Activated CD8-positive, alpha-beta T cell treated with anti-CD3 and anti-CD28 coated beads, Interleukin-2, amount 10 ng/mL, durations not matched to agents 7 days and 5 days (primary cell): ENCODE results near the gene ZNF462. TPM values are rescaled to one million over a fixed set of nuclear protein-coding genes. Genes with fewer than 3 reads are reported as not detected.

ENCODE experiments used
- ATAC-seq: fragments of 150-1000 bp; cut with Tn5 transposase; one replicate; pipeline ENCODE4 v1.10.0; 2021; ENCODE audit warnings: moderate library complexity
- CTCF ChIA-PET: fragments of 350-600 bp; sonication (Branson Sonifier 250); formaldehyde crosslinking; loops from one replicate; lab custom pipeline; 2021; ENCODE audit warnings: antibody characterized with exemption; lab: Charles Lee
- POLR2A ChIA-PET: fragments of 350-600 bp; sonication (Branson Sonifier 250); formaldehyde crosslinking; loops from one replicate; lab custom pipeline; 2021; ENCODE audit warnings: antibody characterized with exemption; lab: Charles Lee
- DNase-seq: peaks from one replicate; pipeline ENCODE4 v3.0.0-alpha.2; 2020
- H3K27ac Mint-ChIP-seq: one replicate; pipeline ENCODE4 v1.8.0; 2021; ENCODE audit warnings: mild to moderate bottlenecking, mixed read lengths
- H3K27me3 Mint-ChIP-seq: one replicate; pipeline ENCODE4 v1.8.0; 2021; ENCODE audit warnings: low read depth, mixed read lengths
- H3K36me3 Mint-ChIP-seq: one replicate; pipeline ENCODE4 v1.8.0; 2021; ENCODE audit warnings: low read depth, mixed read lengths
- H3K4me1 Mint-ChIP-seq: one replicate; pipeline ENCODE4 v1.8.0; 2021; ENCODE audit warnings: low read depth, mixed read lengths
- H3K4me3 Mint-ChIP-seq: one replicate; pipeline ENCODE4 v1.8.0; 2021; ENCODE audit warnings: mild to moderate bottlenecking, mixed read lengths
- H3K9me3 Mint-ChIP-seq: one replicate; pipeline ENCODE4 v1.8.0; 2022; ENCODE audit warnings: mixed read lengths; ENCODE audit not compliant: insufficient read depth
- total RNA-seq, 2 experiments: library from RNA; stranded (reverse); gene quantifications; one replicate each; pipeline ENCODE4 v1.2.3, GENCODE V29; 2021

ZNF462 gene
- total RNA-seq, 2 experiments from 2014 or later: not detected

GRCh38 chr9:106867286-106867685 is 4.3 kb downstream of the ZNF462 start:
- no peak overlapping the region for H3K27ac Mint-ChIP-seq
- DNase-seq: no peak
- ChIA-PET CTCF (no interaction called here), POLR2A (no interaction called here)
- H3K36me3 Mint-ChIP-seq: no peaks in the 10 kb centered on the region
- H3K4me1 Mint-ChIP-seq: peaks cover 7% of the 10 kb centered on the region
- no peak for ATAC-seq
- no peak overlapping the region for H3K4me3 Mint-ChIP-seq
- peaks cover 34% of the 10 kb centered on the region for H3K27me3 Mint-ChIP-seq
- no peaks in the 10 kb centered on the region for H3K9me3 Mint-ChIP-seq

- Mint-ChIP-seq H3K4me3 (no peak overlapping the region), H3K4me1 (peaks cover 2% of the 10 kb centered on the region), H3K27ac (no peak overlapping the region), H3K9me3 (no peaks in the 10 kb centered on the region), H3K36me3 (no peaks in the 10 kb centered on the region), H3K27me3 (peaks cover 26% of the 10 kb centered on the region)
- POLR2A ChIA-PET: interaction anchor here (0.6 kb wide), 1 partner anchor 48 kb away, joined by 4 read pairs; no protein-coding TSS in a partner anchor
- ATAC-seq (no peak), DNase-seq (no peak)
- CTCF ChIA-PET: no interaction called here
These were observed 5.1 kb downstream of the ZNF462 start for GRCh38 chr9:106868087-106868486.

GRCh38 chr9:106868565-106868964 is 5.6 kb downstream of the ZNF462 start:
- Mint-ChIP-seq H3K4me1 (peaks cover under 1% of the 10 kb centered on the region), H3K4me3 (no peak overlapping the region), H3K9me3 (no peaks in the 10 kb centered on the region), H3K36me3 (no peaks in the 10 kb centered on the region), H3K27ac (no peak overlapping the region), H3K27me3 (peaks cover 21% of the 10 kb centered on the region)
- CTCF ChIA-PET: no interaction called here
- POLR2A ChIA-PET: interaction anchor here (0.6 kb wide), 1 partner anchor 48 kb away, joined by 4 read pairs; no protein-coding TSS in a partner anchor
- DNase-seq (no peak), ATAC-seq (no peak)

- ChIA-PET POLR2A (no interaction called here), CTCF (no interaction called here)
- Mint-ChIP-seq H3K9me3 (no peaks in the 10 kb centered on the region), H3K27me3 (peaks cover 16% of the 10 kb centered on the region), H3K4me1 (no peaks in the 10 kb centered on the region), H3K4me3 (no peak overlapping the region), H3K27ac (no peak overlapping the region), H3K36me3 (no peaks in the 10 kb centered on the region)
- DNase-seq: no peak
- ATAC-seq: no peak
These were observed 6.1 kb downstream of the ZNF462 start for GRCh38 chr9:106869028-106869427.

- ChIA-PET POLR2A (no interaction called here), CTCF (no interaction called here)
- H3K27me3 Mint-ChIP-seq: peaks cover 13% of the 10 kb centered on the region
These were observed 6.5 kb downstream of the ZNF462 start for GRCh38 chr9:106869458-106869857.

GRCh38 chr9:106872641-106873040 is 9.7 kb downstream of the ZNF462 start:
- no peaks in the 10 kb centered on the region for H3K36me3 Mint-ChIP-seq
- ChIA-PET CTCF (no interaction called here), POLR2A (no interaction called here)
- ATAC-seq (no peak), DNase-seq (no peak)
- no peak overlapping the region for H3K27ac Mint-ChIP-seq
- no peaks in the 10 kb centered on the region for H3K9me3 Mint-ChIP-seq
- H3K4me3 Mint-ChIP-seq: no peak overlapping the region
- H3K27me3 Mint-ChIP-seq: no peaks in the 10 kb centered on the region
- H3K4me1 Mint-ChIP-seq: no peaks in the 10 kb centered on the region

More at GRCh38 chr9:106869458-106869857, 6.5 kb downstream of the ZNF462 start:
- Mint-ChIP-seq H3K4me1 (no peaks in the 10 kb centered on the region), H3K27ac (no peak overlapping the region), H3K4me3 (no peak overlapping the region), H3K36me3 (no peaks in the 10 kb centered on the region), H3K9me3 (no peaks in the 10 kb centered on the region)
- no peak for ATAC-seq
- no peak for DNase-seq

- ATAC-seq (no peak), DNase-seq (no peak)
- Mint-ChIP-seq H3K4me3 (no peak overlapping the region), H3K27ac (no peak overlapping the region), H3K9me3 (no peaks in the 10 kb centered on the region), H3K4me1 (no peaks in the 10 kb centered on the region), H3K27me3 (no peaks in the 10 kb centered on the region), H3K36me3 (no peaks in the 10 kb centered on the region)
- ChIA-PET CTCF (no interaction called here), POLR2A (no interaction called here)
These were observed 11.1 kb downstream of the ZNF462 start for GRCh38 chr9:106874031-106874430.

GRCh38 chr9:106874652-106875051 is 11.7 kb downstream of the ZNF462 start:
- H3K27me3 Mint-ChIP-seq: no peaks in the 10 kb centered on the region
- H3K9me3 Mint-ChIP-seq: no peaks in the 10 kb centered on the region
- ChIA-PET POLR2A (no interaction called here), CTCF (no interaction called here)
- no peak overlapping the region for H3K27ac Mint-ChIP-seq
- ATAC-seq (no peak), DNase-seq (no peak)
- no peaks in the 10 kb centered on the region for H3K4me1 Mint-ChIP-seq
- H3K4me3 Mint-ChIP-seq: no peak overlapping the region
- no peaks in the 10 kb centered on the region for H3K36me3 Mint-ChIP-seq

- Mint-ChIP-seq H3K9me3 (no peaks in the 10 kb centered on the region), H3K27me3 (no peaks in the 10 kb centered on the region), H3K36me3 (no peaks in the 10 kb centered on the region), H3K4me1 (no peaks in the 10 kb centered on the region), H3K4me3 (no peak overlapping the region), H3K27ac (no peak overlapping the region)
- DNase-seq (no peak), ATAC-seq (no peak)
- POLR2A ChIA-PET: no interaction called here
- CTCF ChIA-PET: no interaction called here
These were observed 12.6 kb downstream of the ZNF462 start for GRCh38 chr9:106875529-106875928.

- H3K9me3 Mint-ChIP-seq: no peaks in the 10 kb centered on the region
- H3K27me3 Mint-ChIP-seq: no peaks in the 10 kb centered on the region
- DNase-seq (no peak), ATAC-seq (no peak)
- ChIA-PET POLR2A (no interaction called here), CTCF (no interaction called here)
- H3K4me1 Mint-ChIP-seq: no peaks in the 10 kb centered on the region
- no peaks in the 10 kb centered on the region for H3K36me3 Mint-ChIP-seq
- H3K4me3 Mint-ChIP-seq: no peak overlapping the region
- no peak overlapping the region for H3K27ac Mint-ChIP-seq
These were observed 14.4 kb downstream of the ZNF462 start for GRCh38 chr9:106877345-106877744.

- Mint-ChIP-seq H3K4me1 (no peaks in the 10 kb centered on the region), H3K36me3 (no peaks in the 10 kb centered on the region), H3K4me3 (no peak overlapping the region), H3K27ac (no peak overlapping the region), H3K27me3 (no peaks in the 10 kb centered on the region), H3K9me3 (no peaks in the 10 kb centered on the region)
- DNase-seq: no peak
- POLR2A ChIA-PET: no interaction called here
- CTCF ChIA-PET: no interaction called here
- ATAC-seq: no peak
These were observed 15.3 kb downstream of the ZNF462 start for GRCh38 chr9:106878081-106878837.

- ChIA-PET CTCF (no interaction called here), POLR2A (no interaction called here)
- no peaks in the 10 kb centered on the region for H3K36me3 Mint-ChIP-seq
- H3K4me1 Mint-ChIP-seq: no peaks in the 10 kb centered on the region
- ATAC-seq (no peak), DNase-seq (no peak)
- no peaks in the 10 kb centered on the region for H3K27me3 Mint-ChIP-seq
- no peak overlapping the region for H3K4me3 Mint-ChIP-seq
- no peak overlapping the region for H3K27ac Mint-ChIP-seq
- H3K9me3 Mint-ChIP-seq: no peaks in the 10 kb centered on the region
These were observed 16.0 kb downstream of the ZNF462 start for GRCh38 chr9:106878934-106879333.
